Hepatocyte (in vitro differentiated cells): Measurements from ENCODE around the gene PLCB2. TPM values are rescaled to one million over a fixed set of nuclear protein-coding genes. Genes with fewer than 3 reads are reported as not detected.

Experiments used
- DNase-seq: peaks from one replicate; pipeline ENCODE4 v3.0.0-alpha.2; 2016; ENCODE audit warnings: low spot score
- H2AFZ ChIP-seq: fragments of 200-600 bp; sonication (generic); 2 replicates; pipeline ENCODE4 v1.6.0; 2016; ENCODE audit warnings: antibody characterized with exemption, mild to moderate bottlenecking
- H3K27ac ChIP-seq: fragments of 200-600 bp; sonication (generic); 2 replicates; pipeline ENCODE4 v1.5.1; 2016; ENCODE audit warnings: mild to moderate bottlenecking
- H3K27me3 ChIP-seq: fragments of 200-600 bp; sonication (generic); 2 replicates; pipeline ENCODE4 v1.6.1; 2016
- H3K36me3 ChIP-seq: fragments of 200-600 bp; sonication (generic); replicated peaks from 2 replicates; pipeline ENCODE4 v1.5.1; 2016; ENCODE audit warnings: low read depth; ENCODE audit not compliant: insufficient read depth
- H3K4me1 ChIP-seq: fragments of 200-600 bp; sonication (generic); 2 replicates; pipeline ENCODE4 v1.5.1; 2016; ENCODE audit warnings: mild to moderate bottlenecking, moderate library complexity; ENCODE audit not compliant: insufficient read depth
- H3K4me2 ChIP-seq: fragments of 200-600 bp; sonication (generic); 2 replicates; pipeline ENCODE4 v1.6.0; 2016
- H3K4me3 ChIP-seq: fragments of 200-600 bp; sonication (generic); 2 replicates; pipeline ENCODE4 v1.5.1; 2016; ENCODE audit warnings: mild to moderate bottlenecking
- H3K79me2 ChIP-seq: fragments of 200-600 bp; sonication (generic); 2 replicates; pipeline ENCODE4 v1.6.0; 2017; ENCODE audit warnings: mild to moderate bottlenecking
- H3K9me2 ChIP-seq: fragments of 200-600 bp; sonication (generic); replicated peaks from 2 replicates; pipeline ENCODE4 v1.6.0; 2017; ENCODE audit warnings: mild to moderate bottlenecking; ENCODE audit not compliant: insufficient read depth
- H3K9me3 ChIP-seq: fragments of 200-600 bp; sonication (generic); 2 replicates; pipeline ENCODE4 v1.5.1; 2016; ENCODE audit warnings: low read depth, mild to moderate bottlenecking
- H4K20me1 ChIP-seq: fragments of 200-600 bp; sonication (generic); 2 replicates; pipeline ENCODE4 v1.6.0; 2016; ENCODE audit warnings: mild to moderate bottlenecking; ENCODE audit not compliant: insufficient read depth, poor library complexity, severe bottlenecking
- EZH2 ChIP-seq: fragments of 200-600 bp; sonication (generic); IDR thresholded peaks from 2 replicates; pipeline ENCODE4 v1.6.1; 2016; ENCODE audit warnings: antibody characterized with exemption, mild to moderate bottlenecking, borderline replicate concordance
- EZH2phosphoT487 ChIP-seq: fragments of 200-600 bp; sonication (generic); IDR thresholded peaks from one replicate; pipeline ENCODE4 v1.6.1; 2018; ENCODE audit warnings: antibody characterized with exemption, mild to moderate bottlenecking, low read depth, moderate library complexity; ENCODE audit not compliant: unreplicated experiment, severe bottlenecking
- WGBS: methylation state at CpG from one replicate; pipeline ENCODE4 v1.1.6; 2016; ENCODE audit warnings: low lambda C conversion rate; ENCODE audit errors: missing lambda C conversion rate; 5-methylcytosine and 5-hydroxymethylcytosine counted together
- polyA plus RNA-seq: library from polyadenylated mRNA; unstranded; fragments of >200 nt; fragmentation: Nextera tagmentation; extraction: Ambion mirVana; gene quantifications from 2 replicates; pipeline ENCODE4 v1.2.1, GENCODE V29; 2016
- total RNA-seq: library from RNA; depleted of rRNA; stranded (reverse); fragments of >200 nt; gene quantifications from 2 replicates; pipeline ENCODE4 v1.2.3, GENCODE V29; 2014
- TF ChIP-seq, protein P1 (sequence below): fragments of 200-600 bp; sonication (generic); IDR thresholded peaks from 2 replicates; pipeline ENCODE4 v1.5.1; 2016; ENCODE audit warnings: antibody characterized with exemption, mild to moderate bottlenecking; ENCODE audit not compliant: poor library complexity

The PLCB2 gene
- total and polyA plus RNA-seq, 2 experiments from 2014 or later, result 1.7 to 4.4 TPM

DNA sequence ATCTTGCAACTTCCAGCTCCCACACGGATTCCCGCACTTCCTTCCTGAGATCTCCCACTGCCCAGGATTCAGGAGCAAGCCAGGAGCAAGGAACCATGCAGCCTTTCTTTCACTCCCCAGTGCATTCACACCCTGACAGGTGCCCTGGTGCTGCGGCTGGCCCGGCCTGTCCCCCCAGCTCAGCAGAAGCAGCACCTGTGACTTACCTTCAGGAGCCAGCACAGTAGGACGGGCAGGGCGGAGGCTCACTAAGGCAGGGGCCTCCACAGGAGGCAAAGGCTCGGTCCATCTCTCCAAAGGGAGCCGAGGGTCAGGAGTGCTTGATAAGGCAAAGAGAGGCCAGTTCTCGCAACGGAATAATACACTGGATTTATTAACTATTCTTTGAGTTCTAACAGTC is 29.7 kb downstream of the PLCB2 start:
- Histone ChIP-seq H3K36me3 (no peaks in the 10 kb centered on the region), H3K4me3 (no peak overlapping the region), H3K4me2 (no peak overlapping the region), H3K79me2 (no peaks in the 10 kb centered on the region), H3K27ac (no peak overlapping the region), H3K9me2 (no peaks in the 10 kb centered on the region), H4K20me1 (no peaks in the 10 kb centered on the region), H3K4me1 (peaks cover 14% of the 10 kb centered on the region), H2AFZ (no peak overlapping the region), H3K27me3 (peaks cover 48% of the 10 kb centered on the region), H3K9me3 (no peaks in the 10 kb centered on the region)
- WGBS, result 71% methylated on average over 10 of the region's 10 CpGs
- TF ChIP-seq EZH2phosphoT487 (no peak), EZH2 (no peak)
- TF ChIP-seq, protein P1, sequence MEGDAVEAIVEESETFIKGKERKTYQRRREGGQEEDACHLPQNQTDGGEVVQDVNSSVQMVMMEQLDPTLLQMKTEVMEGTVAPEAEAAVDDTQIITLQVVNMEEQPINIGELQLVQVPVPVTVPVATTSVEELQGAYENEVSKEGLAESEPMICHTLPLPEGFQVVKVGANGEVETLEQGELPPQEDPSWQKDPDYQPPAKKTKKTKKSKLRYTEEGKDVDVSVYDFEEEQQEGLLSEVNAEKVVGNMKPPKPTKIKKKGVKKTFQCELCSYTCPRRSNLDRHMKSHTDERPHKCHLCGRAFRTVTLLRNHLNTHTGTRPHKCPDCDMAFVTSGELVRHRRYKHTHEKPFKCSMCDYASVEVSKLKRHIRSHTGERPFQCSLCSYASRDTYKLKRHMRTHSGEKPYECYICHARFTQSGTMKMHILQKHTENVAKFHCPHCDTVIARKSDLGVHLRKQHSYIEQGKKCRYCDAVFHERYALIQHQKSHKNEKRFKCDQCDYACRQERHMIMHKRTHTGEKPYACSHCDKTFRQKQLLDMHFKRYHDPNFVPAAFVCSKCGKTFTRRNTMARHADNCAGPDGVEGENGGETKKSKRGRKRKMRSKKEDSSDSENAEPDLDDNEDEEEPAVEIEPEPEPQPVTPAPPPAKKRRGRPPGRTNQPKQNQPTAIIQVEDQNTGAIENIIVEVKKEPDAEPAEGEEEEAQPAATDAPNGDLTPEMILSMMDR, result no peak
- DNase-seq, result no peak

DNA sequence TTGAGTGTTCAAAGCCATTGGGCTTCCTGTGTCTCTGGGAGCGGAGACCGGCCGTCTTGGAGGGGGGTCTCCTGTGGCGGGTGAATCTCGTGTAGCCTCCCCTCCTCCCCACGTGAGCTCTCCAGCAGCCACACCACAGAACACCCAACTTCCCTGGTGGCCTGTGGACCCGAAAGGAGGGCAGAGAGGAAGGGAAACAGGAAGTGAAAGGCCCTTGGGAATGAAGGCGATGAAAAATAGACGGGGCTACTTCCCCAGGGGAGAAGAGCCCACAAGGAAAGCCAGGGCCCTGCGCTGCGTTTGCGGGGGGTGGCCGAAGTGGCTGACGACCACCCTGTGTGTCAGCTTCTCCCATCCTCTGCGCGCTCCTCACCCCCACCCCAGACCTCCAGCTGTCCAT is 30.3 kb downstream of the PLCB2 start:
- H3K79me2 ChIP-seq, result no peaks in the 10 kb centered on the region
- no peak overlapping the region for H2AFZ ChIP-seq
- no peaks in the 10 kb centered on the region for H3K9me2 ChIP-seq
- no peaks in the 10 kb centered on the region for H3K9me3 ChIP-seq
- peaks cover 42% of the 10 kb centered on the region for H3K27me3 ChIP-seq
- TF ChIP-seq, protein P1, result no peak
- TF ChIP-seq EZH2phosphoT487, result no peak
- TF ChIP-seq EZH2, result no peak
- WGBS, result 66% methylated on average over 16 of the region's 16 CpGs
- peaks cover 8% of the 10 kb centered on the region for H3K4me1 ChIP-seq
- no peaks in the 10 kb centered on the region for H3K36me3 ChIP-seq
- no peaks in the 10 kb centered on the region for H4K20me1 ChIP-seq
- no peak for DNase-seq
- H3K4me3 ChIP-seq, result no peak overlapping the region
- no peak overlapping the region for H3K4me2 ChIP-seq
- H3K27ac ChIP-seq, result no peak overlapping the region

- TF ChIP-seq, protein P1, result no peak
- TF ChIP-seq EZH2phosphoT487 (no peak), EZH2 (no peak)
- WGBS, result 54% methylated on average over 4 of the region's 4 CpGs
These were observed 30.8 kb downstream of the PLCB2 start for GRCh38 chr15:40276927-40277326.

DNA sequence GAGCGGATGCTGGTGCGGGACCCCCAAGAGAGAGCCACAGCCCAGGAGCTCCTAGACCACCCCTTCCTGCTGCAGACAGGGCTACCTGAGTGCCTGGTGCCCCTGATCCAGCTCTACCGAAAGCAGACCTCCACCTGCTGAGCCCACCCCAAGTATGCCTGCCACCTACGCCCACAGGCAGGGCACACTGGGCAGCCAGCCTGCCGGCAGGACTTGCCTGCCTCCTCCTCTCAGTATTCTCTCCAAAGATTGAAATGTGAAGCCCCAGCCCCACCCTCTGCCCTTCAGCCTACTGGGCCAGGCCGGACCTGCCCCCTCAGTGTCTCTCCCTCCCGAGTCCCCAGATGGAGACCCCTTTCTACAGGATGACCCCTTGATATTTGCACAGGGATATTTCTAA is 31.8 kb downstream of the PLCB2 start:
- no peak for DNase-seq
- no peaks in the 10 kb centered on the region for H3K4me1 ChIP-seq
- H3K9me2 ChIP-seq, result no peaks in the 10 kb centered on the region
- peaks cover 29% of the 10 kb centered on the region for H3K27me3 ChIP-seq
- WGBS, result 85% methylated on average over 7 of the region's 7 CpGs
- H3K36me3 ChIP-seq, result no peaks in the 10 kb centered on the region
- no peak overlapping the region for H3K4me3 ChIP-seq
- no peak overlapping the region for H3K27ac ChIP-seq
- TF ChIP-seq EZH2, result no peak
- TF ChIP-seq EZH2phosphoT487, result no peak
- TF ChIP-seq, protein P1, result no peak
- no peaks in the 10 kb centered on the region for H4K20me1 ChIP-seq
- H3K9me3 ChIP-seq, result no peaks in the 10 kb centered on the region
- H3K4me2 ChIP-seq, result no peak overlapping the region
- no peaks in the 10 kb centered on the region for H3K79me2 ChIP-seq
- no peak overlapping the region for H2AFZ ChIP-seq

More at GRCh38 chr15:40276927-40277326, 30.8 kb downstream of the PLCB2 start:
- no peak overlapping the region for H3K4me3 ChIP-seq
- no peaks in the 10 kb centered on the region for H3K79me2 ChIP-seq
- H3K9me2 ChIP-seq, result no peaks in the 10 kb centered on the region
- no peaks in the 10 kb centered on the region for H3K36me3 ChIP-seq
- H4K20me1 ChIP-seq, result no peaks in the 10 kb centered on the region
- peaks cover 37% of the 10 kb centered on the region for H3K27me3 ChIP-seq
- no peak overlapping the region for H3K4me2 ChIP-seq
- no peaks in the 10 kb centered on the region for H3K9me3 ChIP-seq
- H3K27ac ChIP-seq, result no peak overlapping the region
- no peak overlapping the region for H2AFZ ChIP-seq
- peaks cover 4% of the 10 kb centered on the region for H3K4me1 ChIP-seq
- DNase-seq, result no peak
